CD4-positive, alpha-beta T cell (primary cell): ENCODE results near the gene VAT1. TPM values are rescaled to one million over a fixed set of nuclear protein-coding genes. Genes with fewer than 3 reads are reported as not detected.
"Not testable (repeated sequence)": the region's sequence is repeated elsewhere in the genome, so short reads cannot be mapped to it uniquely, and the experiment has no call there.

Source experiments
- ATAC-seq: fragments of 200-7000 bp; cut with Tn5 transposase; one replicate; pipeline ENCODE4 v1.10.0; 2022; ENCODE audit warnings: mild to moderate bottlenecking; ENCODE audit not compliant: poor library complexity
- CTCF ChIA-PET: fragments of 350-600 bp; sonication (Branson Sonifier 250); formaldehyde crosslinking; loops from one replicate; lab custom pipeline; 2021; ENCODE audit warnings: antibody characterized with exemption, inconsistent platforms; lab: Charles Lee
- POLR2A ChIA-PET: fragments of 350-600 bp; sonication (Branson Sonifier 250); formaldehyde crosslinking; loops from one replicate; lab custom pipeline; 2021; ENCODE audit warnings: antibody characterized with exemption, inconsistent platforms; lab: Charles Lee
- DNase-seq, 14 experiments: peaks; one replicate each; pipeline ENCODE4 v3.0.0-alpha.2; 2013 to 2020; ENCODE audit warnings: mixed read lengths in 2 of 14
- H3K27ac ChIP-seq, 2 donors: one replicate each; pipeline versions ENCODE4 v1.5.1 to v1.7.0; 2013; ENCODE audit warnings: low read length in 2 of 2, low read depth in 1 of 2, mild to moderate bottlenecking in 1 of 2
- H3K27me3 ChIP-seq, 2 experiments: 1 replicate in 1 of 2; 2 replicates in 1 of 2; pipeline versions ENCODE4 v1.6.1 to v1.7.0; 2013; ENCODE audit warnings: low read length in 2 of 2, control low read depth in 1 of 2, mild to moderate bottlenecking in 1 of 2, moderate library complexity in 1 of 2; ENCODE audit not compliant: insufficient read depth in 2 of 2, control insufficient read depth in 1 of 2
- H3K36me3 ChIP-seq: one replicate; pipeline ENCODE4 v1.6.1; 2013; ENCODE audit warnings: low read length, control low read depth; ENCODE audit not compliant: insufficient read depth
- H3K4me1 ChIP-seq: one replicate; pipeline ENCODE4 v1.6.1; 2013; ENCODE audit warnings: low read length, control low read depth; ENCODE audit not compliant: insufficient read depth
- H3K4me3 ChIP-seq: one replicate; pipeline ENCODE4 v1.5.1; 2013; ENCODE audit warnings: mild to moderate bottlenecking, low read length, moderate library complexity
- H3K9me3 ChIP-seq, 2 experiments: 1 replicate in 1 of 2; 2 replicates in 1 of 2; pipeline versions ENCODE4 v1.6.1 to v1.7.0; 2013; ENCODE audit warnings: low read length in 2 of 2, mild to moderate bottlenecking in 2 of 2, control low read depth in 1 of 2, moderate library complexity in 1 of 2; ENCODE audit not compliant: control insufficient read depth in 1 of 2, insufficient read depth in 1 of 2
- H3K27ac Mint-ChIP-seq: one replicate; pipeline ENCODE4 v1.8.0; 2020; ENCODE audit warnings: mixed read lengths
- H3K27me3 Mint-ChIP-seq: one replicate; pipeline ENCODE4 v1.8.0; 2021; ENCODE audit warnings: mixed read lengths
- H3K36me3 Mint-ChIP-seq: one replicate; pipeline ENCODE4 v1.8.0; 2021; ENCODE audit warnings: low read depth, mixed read lengths
- H3K4me1 Mint-ChIP-seq: one replicate; pipeline ENCODE4 v1.8.0; 2021; ENCODE audit warnings: low read depth, mixed read lengths
- H3K4me3 Mint-ChIP-seq: one replicate; pipeline ENCODE4 v1.8.0; 2020; ENCODE audit warnings: mild to moderate bottlenecking, mixed read lengths
- H3K9me3 Mint-ChIP-seq: one replicate; pipeline ENCODE4 v1.8.0; 2020; ENCODE audit warnings: mixed read lengths
- CTCF ChIP-seq: fragments of 200-600 bp; IDR thresholded peaks from one replicate; pipeline ENCODE4 v1.8.0; 2022; ENCODE audit warnings: antibody characterized with exemption, mild to moderate bottlenecking
- intact Hi-C, 2 experiments: fragments of 100-400 bp; cut with DNase I in 1 of 2; cut with micrococcal nuclease in 1 of 2; formaldehyde crosslinking; loops; one replicate each; pipeline versions ENCODE4 v1.15.1 to v1.9.0; 2023 to 2025; cut with DNase I, micrococcal nuclease
- total RNA-seq, 174 experiments: library from RNA in 2 of 174; stranded (reverse) in 2 of 174; gene quantifications; one replicate each; pipeline ENCODE4 v1.2.3 and lab custom pipeline; 2021 to 2026

VAT1 gene
- total RNA-seq, 2 experiments from 2014 or later = 27.5 to 27.6 TPM

DNA sequence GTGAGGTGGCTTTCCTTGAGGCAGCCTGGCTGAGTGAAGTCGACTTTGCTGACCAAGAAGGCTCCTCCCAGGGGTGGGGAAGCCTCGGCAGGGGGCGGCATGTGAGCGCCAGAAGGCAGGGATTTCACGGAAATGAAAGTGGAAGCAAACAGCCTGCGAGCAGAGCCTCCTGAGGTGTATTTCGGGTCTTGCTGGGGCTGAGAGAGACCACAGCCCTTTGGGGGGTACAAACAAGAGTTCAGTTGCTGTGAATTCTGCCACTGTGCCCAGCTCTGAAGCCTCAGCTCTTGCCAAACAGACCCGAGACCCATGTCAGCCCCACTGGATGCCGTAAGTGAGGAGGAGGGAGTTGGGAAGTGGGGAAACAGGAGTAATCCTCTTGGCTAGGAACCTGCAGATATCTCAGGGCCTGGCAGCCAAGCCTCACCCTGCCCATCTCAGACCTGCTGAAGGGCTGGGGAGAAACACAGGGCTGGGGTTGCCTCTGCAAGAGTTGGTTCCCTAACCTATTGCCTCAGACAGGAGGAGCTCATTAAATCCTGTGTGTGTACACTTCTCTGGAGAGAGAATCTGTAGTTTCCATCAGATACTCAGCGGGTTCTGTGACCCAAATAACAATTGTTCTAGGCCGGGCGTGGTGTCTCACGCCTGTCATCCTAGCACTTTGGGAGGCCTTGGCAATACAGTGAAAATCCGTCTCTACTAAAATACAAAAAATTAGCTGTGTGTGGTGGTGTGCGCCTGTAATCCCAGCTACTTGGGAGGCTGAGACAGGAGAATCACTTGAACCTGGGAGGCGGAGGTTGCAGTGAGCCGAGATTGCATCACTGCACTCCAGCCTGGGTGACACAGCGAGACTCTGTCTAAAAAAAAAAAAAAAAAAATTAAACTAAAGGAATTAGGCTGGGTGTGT, 15.3 kb downstream of the VAT1 start, which contains the start of gene IFI35:
TSS of gene IFI35 (plus strand) at position 146 of the 913 bp plus-strand sequence. CDS start at position 310, 164 bp downstream.
- intact Hi-C loops = loop anchor here (1.0 to 5.0 kb wide), 5 partner anchors 14 to 332 kb away; partner anchors contain the start of gene TMEM106A (in 1 of the 2)
- H3K9me3 Mint-ChIP-seq = no peaks in the 10 kb centered on the region
- H3K4me1 Mint-ChIP-seq = peaks cover 18% of the 10 kb centered on the region
- Histone ChIP-seq H3K36me3 (peaks cover 27% of the 10 kb centered on the region), H3K27ac (peak within 1 kb of the TSS; percentile 75 to 88), H3K9me3 (no peaks in the 10 kb centered on the region), H3K4me3 (peak within 1 kb of the TSS; percentile 93), H3K27me3 (no peaks in the 10 kb centered on the region), H3K4me1 (peaks cover 33% of the 10 kb centered on the region)
- CTCF ChIA-PET = interaction anchor here (1.0 to 1.7 kb wide), 4 partner anchors 9 to 477 kb away, joined by 4 to 14 read pairs (median 6); partner anchors contain the start of genes DHX8, NBR1, PTGES3L and RPL27
- H3K27me3 Mint-ChIP-seq = no peaks in the 10 kb centered on the region
- H3K36me3 Mint-ChIP-seq = peaks cover 43% of the 10 kb centered on the region
- TF ChIP-seq CTCF = peak; percentile 72
- POLR2A ChIA-PET = interaction anchor here (0.6 to 2.9 kb wide), 11 partner anchors 9 to 382 kb away, joined by 3 to 58 read pairs (median 5); partner anchors contain the start of genes NBR1, RND2, RPL27 and TMEM106A
- ATAC-seq (peak; percentile 99), DNase-seq (peak; percentile 77 to 91 (median 83))
- peak within 1 kb of the TSS; percentile 92 for H3K27ac Mint-ChIP-seq
- H3K4me3 Mint-ChIP-seq = peak within 1 kb of the TSS; percentile 99

DNA sequence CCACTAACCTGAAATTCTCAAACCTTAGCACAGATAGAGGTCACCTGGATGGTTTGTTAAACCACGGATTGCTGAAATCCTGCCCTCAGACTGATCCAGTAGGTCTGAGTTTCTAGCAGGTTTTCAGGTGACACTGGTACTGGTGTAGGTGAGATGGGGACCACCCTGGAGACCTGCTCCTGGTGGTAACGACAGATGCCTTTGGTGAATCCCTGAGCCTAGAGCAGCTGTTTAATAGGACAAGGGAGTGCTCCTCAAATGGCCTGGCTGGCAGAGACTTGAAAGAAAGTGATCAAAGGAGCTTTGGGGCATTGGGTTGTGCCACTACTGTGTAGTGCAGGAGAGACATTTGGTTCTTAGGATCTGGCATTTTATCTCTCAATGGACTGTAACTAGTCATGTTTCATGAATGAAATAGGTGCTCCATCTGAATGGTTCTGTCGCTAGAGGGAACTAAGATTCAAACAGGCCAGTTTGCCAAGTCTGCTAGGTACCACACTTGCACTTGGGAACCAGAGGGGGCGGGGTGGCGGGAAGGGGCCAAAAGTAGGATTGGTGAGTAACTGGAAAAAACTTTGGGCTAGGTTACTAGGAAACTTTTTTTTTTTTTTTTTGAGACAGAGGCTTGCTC, 18.5 kb downstream of the VAT1 start:
- POLR2A ChIA-PET = interaction anchor here (1.0 kb wide), 1 partner anchor 21 kb away, joined by 3 read pairs; no protein-coding TSS in a partner anchor
- peaks cover 44% of the 10 kb centered on the region for H3K4me1 ChIP-seq
- no peak for ATAC-seq

DNA sequence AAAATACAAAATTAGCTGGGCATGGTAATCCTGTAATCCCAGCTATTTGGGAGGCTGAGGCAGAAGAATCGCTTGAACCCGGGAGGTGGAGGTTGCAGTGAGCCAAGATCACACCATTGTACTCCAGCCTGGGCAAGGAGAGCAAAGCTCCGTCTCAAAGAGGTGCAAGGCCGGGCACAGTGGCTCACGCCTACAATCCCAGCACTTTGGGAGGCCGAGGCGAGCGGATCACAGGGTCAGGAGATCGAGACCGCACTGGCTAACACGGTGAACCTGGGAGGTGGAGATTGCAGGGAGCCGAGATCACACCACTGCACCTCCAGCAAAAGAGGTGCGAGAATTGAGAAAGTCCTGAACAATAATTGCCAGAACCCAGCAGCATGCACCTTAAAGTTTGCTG, 21.3 kb downstream of the VAT1 start:
- peaks cover 64% of the 10 kb centered on the region for H3K36me3 Mint-ChIP-seq
- H3K9me3 Mint-ChIP-seq, H3K27ac ChIP-seq, intact Hi-C loops, H3K4me3 ChIP-seq, H3K27me3 Mint-ChIP-seq, CTCF ChIA-PET, ATAC-seq, H3K4me3 Mint-ChIP-seq, H3K27me3 ChIP-seq, H3K9me3 ChIP-seq: not testable (repeated sequence)
- POLR2A ChIA-PET = interaction anchor here (0.9 to 1.1 kb wide), 2 partner anchors 12 to 171 kb away, joined by 3 read pairs; no protein-coding TSS in a partner anchor
- H3K4me1 Mint-ChIP-seq = peaks cover 25% of the 10 kb centered on the region
- Histone ChIP-seq H3K36me3 (peaks cover 46% of the 10 kb centered on the region), H3K4me1 (peaks cover 28% of the 10 kb centered on the region)
- peak in 1 of 14 experiments; percentile 18 for DNase-seq
- peak overlapping the region; percentile 44 for H3K27ac Mint-ChIP-seq

More for the DNA sequence above, 18.5 kb downstream of the VAT1 start:
- intact Hi-C loops = no loop called here
- Histone ChIP-seq H3K27ac (no peak overlapping the region), H3K4me3 (no peak overlapping the region), H3K27me3 (no peaks in the 10 kb centered on the region), H3K36me3 (peaks cover 46% of the 10 kb centered on the region), H3K9me3 (no peaks in the 10 kb centered on the region)
- Mint-ChIP-seq H3K27ac (no peak overlapping the region), H3K27me3 (no peaks in the 10 kb centered on the region), H3K36me3 (peaks cover 63% of the 10 kb centered on the region), H3K4me3 (peak overlapping the region; percentile 48), H3K4me1 (peaks cover 26% of the 10 kb centered on the region), H3K9me3 (no peaks in the 10 kb centered on the region)
- DNase-seq = peak in 1 of 14 experiments; percentile 6
- CTCF ChIA-PET = no interaction called here
- no peak for TF ChIP-seq CTCF
